Right lobe of liver (tissue), 6 donors: ENCODE data around the gene MED8. TPM values are rescaled to one million over a fixed set of nuclear protein-coding genes. Genes with fewer than 3 reads are reported as not detected.
A peak's percentile ranks its signal among the peaks of the same experiment; 100 is the strongest.

Source experiments
- ATAC-seq, 4 donors: fragments of 200-7000 bp; cut with Tn5 transposase; one replicate each; pipeline ENCODE4 v1.9.1; 2020; ENCODE audit warnings: mild to moderate bottlenecking in 4 of 4, moderate library complexity in 4 of 4
- DNase-seq, 3 donors: peaks; one replicate each; pipeline ENCODE4 v3.0.0-alpha.2; 2020
- H3K27ac ChIP-seq, 3 donors: fragments of 200-600 bp; one replicate each; pipeline ENCODE4 v1.8.0; 2022
- H3K27me3 ChIP-seq, 2 donors: fragments of 200-600 bp; one replicate each; pipeline ENCODE4 v1.8.0; 2022
- H3K36me3 ChIP-seq, 4 donors: fragments of 200-600 bp; sonication (generic) in 1 of 4; one replicate each; pipeline versions ENCODE4 v1.5.1 to v1.8.0; 2017 to 2022; ENCODE audit warnings: control low read depth in 1 of 4
- H3K4me1 ChIP-seq, 4 donors: fragments of 200-600 bp; sonication (generic) in 1 of 4; one replicate each; pipeline versions ENCODE4 v1.5.1 to v1.8.0; 2017 to 2022; ENCODE audit warnings: control low read depth in 1 of 4
- H3K4me3 ChIP-seq, 3 donors: fragments of 200-600 bp; one replicate each; pipeline ENCODE4 v1.8.0; 2022
- H3K9me3 ChIP-seq, 4 donors: fragments of 200-600 bp; sonication (generic) in 1 of 4; one replicate each; pipeline versions ENCODE4 v1.5.1 to v1.8.0; 2017 to 2022; ENCODE audit warnings: control low read depth in 1 of 4
- CTCF ChIP-seq, 4 donors: fragments of 200-600 bp in 3 of 4; fragments of 450-650 bp in 1 of 4; IDR thresholded peaks; one replicate each; pipeline versions ENCODE4 v1.5.1 to v1.8.0; 2016 to 2022; ENCODE audit warnings: antibody characterized with exemption in 4 of 4, mild to moderate bottlenecking in 2 of 4
- POLR2A ChIP-seq: fragments of 450-650 bp; IDR thresholded peaks from one replicate; pipeline ENCODE4 v1.6.1; 2017; ENCODE audit warnings: antibody characterized with exemption, mild to moderate bottlenecking
- WGBS: methylation state at CpG from one replicate; pipeline ENCODE4 v1.1.6; 2018; ENCODE audit warnings: low coverage, low lambda C conversion rate; ENCODE audit not compliant: insufficient coverage; ENCODE audit errors: missing lambda C conversion rate; 5-methylcytosine and 5-hydroxymethylcytosine counted together
- intact Hi-C, 2 donors: fragments of 100-400 bp; cut with DNase I; formaldehyde crosslinking; loops; one replicate each; pipeline versions ENCODE4 v1.11.2 to v1.14.1; 2022
- total RNA-seq, 6 experiments: library from RNA; depleted of rRNA in 2 of 6; stranded (reverse); fragments of >200 nt in 2 of 6; fragmentation: NEBNext Ultra II Directional in 3 of 6; extraction: Animal tissue kit (Norgen Biotek cat#: 25700) in 3 of 6; gene quantifications; one replicate each; pipeline versions ENCODE4 v1.1.0 to v1.2.4, GENCODE V29; 2016 to 2023
- donor health status: DM: no; HTN: yes; CAD: no.
- donor health status: DM: no; HTN: no; CAD: no.
- donor health status: DM: no; HTN: no; CAD: no.
- donor health status: DM: no; HTN: yes; CAD: no.
- donor health status: DM: no; HTN: yes; CAD: no.

Gene MED8
- total RNA-seq, 6 experiments from 2014 or later: 20.7 to 26.6 (median 24.1) TPM

- Histone ChIP-seq H3K4me1 (peaks cover 0 to 3% (median 0%) of the 10 kb centered on the region in 4 donors), H3K27me3 (no peaks in the 10 kb centered on the region), H3K36me3 (peaks cover 0 to 61% (median 19%) of the 10 kb centered on the region in 4 donors), H3K27ac (no peak overlapping the region), H3K9me3 (no peaks in the 10 kb centered on the region), H3K4me3 (no peak overlapping the region)
- no peak for ATAC-seq
- intact Hi-C loops: no loop called here
- DNase-seq: peak in 1 of 3 donors; percentile 33
- WGBS: 93% methylated on average over 6 of the region's 20 CpGs
- TF ChIP-seq POLR2A: no peak
- TF ChIP-seq CTCF (IDR thresholded peaks at IDR 0.05): no peak
Measured at GRCh38 chr1:43437031-43437973, 47.7 kb upstream of the MED8 start.

GRCh38 chr1:43436371-43436770 is 46.8 kb upstream of the MED8 start:
- ATAC-seq (no peak), DNase-seq (no peak)
- intact Hi-C loops: no loop called here
- Histone ChIP-seq H3K4me1 (peaks cover 0 to 3% (median 0%) of the 10 kb centered on the region in 4 donors), H3K4me3 (no peak overlapping the region), H3K9me3 (no peaks in the 10 kb centered on the region), H3K36me3 (peaks cover 0 to 64% (median 26%) of the 10 kb centered on the region in 4 donors), H3K27ac (no peak overlapping the region), H3K27me3 (no peaks in the 10 kb centered on the region)
- TF ChIP-seq CTCF (IDR thresholded peaks at IDR 0.05): no peak
- TF ChIP-seq POLR2A: no peak
- WGBS: 100% methylated on average over 1 of the region's 3 CpGs

- no peak overlapping the region for H3K27ac ChIP-seq
- H3K4me1 ChIP-seq: peaks cover 0 to 3% (median 0%) of the 10 kb centered on the region in 4 donors
- no peaks in the 10 kb centered on the region for H3K9me3 ChIP-seq
- DNase-seq: peak in 1 of 3 donors; percentile 41
- 69% methylated on average over 10 of the region's 14 CpGs for WGBS
- H3K27me3 ChIP-seq: no peaks in the 10 kb centered on the region
- ATAC-seq: peak; percentile 11 to 64 (median 30)
- no peak for TF ChIP-seq CTCF (IDR thresholded peaks at IDR 0.05)
- no peak for TF ChIP-seq POLR2A
- intact Hi-C loops: no loop called here
- H3K36me3 ChIP-seq: peaks cover 0 to 73% (median 32%) of the 10 kb centered on the region in 4 donors
- H3K4me3 ChIP-seq: no peak overlapping the region
Measured at GRCh38 chr1:43435146-43436145, 45.8 kb upstream of the MED8 start.

- Histone ChIP-seq H3K4me1 (peaks cover 0 to 3% (median 0%) of the 10 kb centered on the region in 4 donors), H3K4me3 (no peak overlapping the region), H3K27me3 (no peaks in the 10 kb centered on the region), H3K36me3 (peaks cover 0 to 72% (median 37%) of the 10 kb centered on the region in 4 donors), H3K27ac (no peak overlapping the region), H3K9me3 (no peaks in the 10 kb centered on the region)
- peak in 1 of 3 donors; percentile 35 for DNase-seq
- WGBS: no CpG with 5 or more reads among the region's 7 CpGs
- ATAC-seq: no peak
- TF ChIP-seq CTCF (IDR thresholded peaks at IDR 0.05) (no peak), POLR2A (no peak)
- intact Hi-C loops: no loop called here
Measured at GRCh38 chr1:43434256-43434655, 44.7 kb upstream of the MED8 start.
